ENCODE results near the gene DMC1. TPM values are rescaled to one million over a fixed set of nuclear protein-coding genes. Genes with fewer than 3 reads are reported as not detected.

The DMC1 gene
- total and polyA plus RNA-seq, 2 of the 4 experiments (the other 2 are of a cell fraction): 0.18 to 0.38 TPM

DNA sequence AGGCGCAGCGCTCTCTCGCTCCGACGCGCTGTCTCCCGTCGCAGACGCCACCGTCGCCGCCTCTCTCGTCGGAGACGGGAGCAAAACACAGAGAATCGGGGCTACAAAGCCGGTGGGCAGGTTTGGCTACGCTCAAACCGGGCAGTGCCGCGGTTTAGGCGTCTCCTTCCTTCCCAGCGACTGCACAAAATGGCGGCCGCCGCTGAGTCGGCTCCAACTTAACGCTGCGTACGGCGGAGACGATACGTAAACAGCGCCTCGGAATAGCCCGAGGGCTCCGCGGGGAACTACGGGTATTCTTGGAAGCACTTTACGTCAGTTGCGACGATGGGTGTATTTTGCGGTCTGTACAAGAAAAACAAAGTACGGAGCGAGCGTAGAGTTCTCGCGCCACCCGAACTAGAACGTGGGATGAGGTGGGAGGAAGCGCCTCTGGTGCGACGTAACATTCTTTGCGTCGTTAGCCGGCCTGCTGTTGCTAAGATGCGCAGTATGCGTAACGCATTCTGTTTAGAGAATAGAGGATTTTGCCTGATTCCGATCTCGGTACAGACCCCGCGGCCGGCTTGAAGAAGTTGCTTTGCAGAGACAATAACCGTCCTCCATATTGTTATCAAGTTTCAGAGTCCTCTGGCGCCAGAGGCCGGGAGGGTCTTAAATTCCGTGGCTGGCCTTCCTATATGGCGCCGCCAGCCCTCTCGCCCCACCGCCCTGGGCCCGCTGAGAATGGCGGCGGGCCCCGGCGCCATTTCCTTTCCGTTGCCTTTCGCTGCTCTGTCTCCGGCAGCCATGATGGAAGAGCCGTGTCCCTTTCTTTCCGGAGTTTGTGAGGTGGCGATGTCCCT lies 63.6 kb downstream of the DMC1 start, which contains the start of gene DDX17:
Gene DDX17, minus strand, starts transcription at position 194 of the 845 bp plus-strand sequence.
- peaks cover 6% of the 10 kb centered on the region for H3K9me1 ChIP-seq (ENCODE audit: insufficient read depth, low read length)
- 1% methylated on average over 56 of the region's 83 CpGs; no CpG with 5 or more reads in 1 of the 2 experiments for WGBS, 2 experiments (ENCODE audit: extremely low coverage in 2 of 2, insufficient read length in 1 of 2)
- peak within 1 kb of the TSS; percentile 100 for H2AK5ac ChIP-seq (ENCODE audit: low read depth, low read length)
- H2BK15ac ChIP-seq (ENCODE audit: low read depth, low read length): peak within 1 kb of the TSS; percentile 98
- peaks cover 4 to 17% of the 10 kb centered on the region in 2 experiments; a peak in 3 of 4 replicates for H3K79me1 ChIP-seq (ENCODE audit: low read depth in 1 of 2, low read length in 2 of 2)
- peaks cover 7% of the 10 kb centered on the region for H3K4me1 ChIP-seq (ENCODE audit: control insufficient read depth, insufficient read depth, low read length)
- H3K9ac ChIP-seq (ENCODE audit: low read depth, low read length): peak within 1 kb of the TSS; percentile 95
- TF ChIP-seq MAZ (IDR thresholded peaks at IDR 0.05; ENCODE audit: borderline replicate concordance, low read depth, low read length): no peak; the same call in 1 of the 2 replicates
- no peak for TF ChIP-seq SMC3 (IDR thresholded peaks at IDR 0.05; ENCODE audit: low read depth, low read length)
- no peak for TF ChIP-seq BHLHE40 (IDR thresholded peaks at IDR 0.05; ENCODE audit: low read depth, low read length)
- TF ChIP-seq POLR2A (IDR thresholded peaks at IDR 0.05; ENCODE audit: low read depth, low read length): peak; percentile 94
- H2BK5ac ChIP-seq (ENCODE audit: low read depth, low read length, poor library complexity, severe bottlenecking): peak within 1 kb of the TSS; percentile 97
- H4K5ac ChIP-seq (ENCODE audit: low read depth, low read length): peak within 1 kb of the TSS; percentile 96
- peak within 1 kb of the TSS; percentile 100 for H4K8ac ChIP-seq (ENCODE audit: low read depth in 2 of 2, low read length in 2 of 2)
- peaks cover 14% of the 10 kb centered on the region for H3K36me3 ChIP-seq (ENCODE audit: control insufficient read depth, insufficient read depth, low read length)
- CTCF ChIA-PET: no interaction called here
- peak within 1 kb of the TSS; percentile 88 for H2BK20ac ChIP-seq (ENCODE audit: low read depth, low read length)
- ATAC-seq (ENCODE audit: low read depth): peak; percentile 92
- POLR2A ChIA-PET (ENCODE audit: unreplicated experiment): no interaction called here
- peak; percentile 97 for DNase-seq
- peak within 1 kb of the TSS; percentile 100 for H3K14ac ChIP-seq (replicated peaks; ENCODE audit: low read depth, low read length)
- H4K91ac ChIP-seq (ENCODE audit: insufficient read depth, low read depth, low read length): peak within 1 kb of the TSS; percentile 99
- no TSS peak for BruUV-seq (replicated peaks)
- H2AK9ac ChIP-seq (replicated peaks; ENCODE audit: low read depth, low read length, poor library complexity): peak within 1 kb of the TSS; percentile 100
- dilution Hi-C loops (cut with HindIII; ENCODE audit: low sequenced_read_pairs, unreplicated experiment) (no loop called here), intact Hi-C loops (cut with micrococcal nuclease) (no loop called here), in situ Hi-C loops (cut with MboI; ENCODE audit: low sequenced_read_pairs) (no loop called here)
- H3K23ac ChIP-seq (ENCODE audit: low read depth, low read length): peak within 1 kb of the TSS; percentile 100
- H3K4me2 ChIP-seq (ENCODE audit: low read depth, low read length): peak within 1 kb of the TSS; percentile 96
- peak within 1 kb of the TSS; percentile 70 for H3K4me3 ChIP-seq (ENCODE audit: insufficient read depth, low read depth, low read length)
- H3K27ac ChIP-seq (ENCODE audit: insufficient read depth, low read length): peak within 1 kb of the TSS; percentile 97
- H3K56ac ChIP-seq (ENCODE audit: extremely low read depth, insufficient read depth, low read length): peak within 1 kb of the TSS; percentile 100
- H3K4ac ChIP-seq (ENCODE audit: low read depth, low read length): peak within 1 kb of the TSS; percentile 100
- peak within 1 kb of the TSS; percentile 91 for H3K18ac ChIP-seq (ENCODE audit: low read depth, low read length)
- peak within 1 kb of the TSS; percentile 98 for H2AFZ ChIP-seq (replicated peaks; ENCODE audit: low read length, poor library complexity)
- H3K9me3 ChIP-seq (ENCODE audit: control insufficient read depth, insufficient read depth, low read length): no peaks in the 10 kb centered on the region
- peak within 1 kb of the TSS; percentile 96 for H2BK120ac ChIP-seq (ENCODE audit: low read depth, low read length)
- H4K20me1 ChIP-seq (ENCODE audit: insufficient read depth, low read length): peaks cover 41% of the 10 kb centered on the region
- no peaks in the 10 kb centered on the region for H3K27me3 ChIP-seq (ENCODE audit: control insufficient read depth, insufficient read depth, low read length)
